Lower leg skin (tissue), 3 donors: ENCODE results near the gene ADGRD1.

Source experiments
- POLR2A ChIP-seq, 2 donors: fragments of 450-650 bp; IDR thresholded peaks; one replicate each; pipeline ENCODE4 v1.6.1; 2016 to 2017; ENCODE audit warnings: antibody characterized with exemption in 2 of 2, mild to moderate bottlenecking in 1 of 2, moderate library complexity in 1 of 2
- TF ChIP-seq, protein P1 (sequence below), 3 donors: fragments of 450-650 bp; IDR thresholded peaks; one replicate each; pipeline ENCODE4 v1.5.1; 2016; ENCODE audit warnings: antibody characterized with exemption in 3 of 3, mild to moderate bottlenecking in 3 of 3, moderate library complexity in 2 of 3

GRCh38 chr12:131105351-131105735, 151.6 kb downstream of the ADGRD1 start:
- TF ChIP-seq POLR2A (IDR thresholded peaks at IDR 0.05): no peak
- TF ChIP-seq, protein P1, sequence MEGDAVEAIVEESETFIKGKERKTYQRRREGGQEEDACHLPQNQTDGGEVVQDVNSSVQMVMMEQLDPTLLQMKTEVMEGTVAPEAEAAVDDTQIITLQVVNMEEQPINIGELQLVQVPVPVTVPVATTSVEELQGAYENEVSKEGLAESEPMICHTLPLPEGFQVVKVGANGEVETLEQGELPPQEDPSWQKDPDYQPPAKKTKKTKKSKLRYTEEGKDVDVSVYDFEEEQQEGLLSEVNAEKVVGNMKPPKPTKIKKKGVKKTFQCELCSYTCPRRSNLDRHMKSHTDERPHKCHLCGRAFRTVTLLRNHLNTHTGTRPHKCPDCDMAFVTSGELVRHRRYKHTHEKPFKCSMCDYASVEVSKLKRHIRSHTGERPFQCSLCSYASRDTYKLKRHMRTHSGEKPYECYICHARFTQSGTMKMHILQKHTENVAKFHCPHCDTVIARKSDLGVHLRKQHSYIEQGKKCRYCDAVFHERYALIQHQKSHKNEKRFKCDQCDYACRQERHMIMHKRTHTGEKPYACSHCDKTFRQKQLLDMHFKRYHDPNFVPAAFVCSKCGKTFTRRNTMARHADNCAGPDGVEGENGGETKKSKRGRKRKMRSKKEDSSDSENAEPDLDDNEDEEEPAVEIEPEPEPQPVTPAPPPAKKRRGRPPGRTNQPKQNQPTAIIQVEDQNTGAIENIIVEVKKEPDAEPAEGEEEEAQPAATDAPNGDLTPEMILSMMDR (IDR thresholded peaks at IDR 0.05): no peak
